Right atrium auricular region (tissue), 2 donors: Measurements from ENCODE around the gene ALDH3B1. TPM values are rescaled to one million over a fixed set of nuclear protein-coding genes. Genes with fewer than 3 reads are reported as not detected.

Experiments
- DNase-seq: peaks from one replicate; pipeline ENCODE4 v3.0.0-alpha.2; 2019; ENCODE audit warnings: low spot score
- H3K27ac ChIP-seq, 2 donors: fragments of 200-600 bp; sonication (generic); 1 replicate in 1 of 2; 2 replicates in 1 of 2; pipeline ENCODE4 v1.5.1; 2016 to 2019
- H3K27me3 ChIP-seq, 2 donors: fragments of 200-600 bp; sonication (generic); one replicate each; pipeline versions ENCODE4 v1.5.1 to v1.6.0; 2017 to 2019
- H3K36me3 ChIP-seq: fragments of 200-600 bp; sonication (generic); one replicate; pipeline ENCODE4 v1.5.1; 2016
- H3K4me1 ChIP-seq, 2 donors: fragments of 200-600 bp; sonication (generic); one replicate each; pipeline versions ENCODE4 v1.5.1 to v1.6.0; 2017 to 2019
- H3K4me3 ChIP-seq, 2 donors: fragments of 200-600 bp; sonication (generic); 1 replicate in 1 of 2; 2 replicates in 1 of 2; pipeline ENCODE4 v1.5.1; 2017 to 2019; ENCODE audit warnings: mild to moderate bottlenecking in 1 of 2, moderate library complexity in 1 of 2
- H3K9me3 ChIP-seq, 2 donors: fragments of 200-600 bp; sonication (generic); one replicate each; pipeline ENCODE4 v1.5.1; 2019
- total RNA-seq, 2 donors: library from RNA; depleted of rRNA; stranded (reverse); fragments of >200 nt; gene quantifications; one replicate each; pipeline ENCODE4 v1.1.0, GENCODE V29; 2016
- TF ChIP-seq, protein P1 (sequence below), 2 donors: fragments of 200-600 bp; sonication (generic); IDR thresholded peaks; one replicate each; pipeline ENCODE4 v1.5.1; 2019; ENCODE audit warnings: antibody characterized with exemption in 2 of 2

The ALDH3B1 gene
- total RNA-seq, 2 donors from 2014 or later = 10.5 to 21.6 TPM

DNA sequence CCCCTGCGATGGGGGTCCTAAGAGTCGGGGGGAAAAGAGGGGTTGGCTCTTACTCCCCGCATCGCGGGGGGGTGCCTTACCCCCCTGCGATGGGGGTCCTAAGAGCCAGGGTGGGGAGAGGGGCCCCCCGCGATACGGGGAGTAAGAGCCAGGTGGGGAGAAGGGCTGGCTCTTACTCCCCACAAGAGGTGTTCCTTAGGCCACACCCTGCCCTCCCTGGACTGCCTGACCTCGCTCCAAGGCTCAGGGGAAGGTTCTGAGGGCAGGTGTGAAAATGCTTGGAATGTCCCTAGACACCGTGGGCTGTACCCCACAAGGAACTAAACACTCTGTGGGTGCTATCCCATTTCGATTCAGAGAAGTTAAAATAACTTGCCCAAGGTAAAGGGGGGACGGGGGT, 14.1 kb upstream of the ALDH3B1 start:
- peaks cover 0 to 8% of the 10 kb centered on the region in 2 donors for H3K4me1 ChIP-seq
- H3K36me3 ChIP-seq = no peaks in the 10 kb centered on the region
- no peaks in the 10 kb centered on the region for H3K9me3 ChIP-seq
- H3K27me3 ChIP-seq = no peaks in the 10 kb centered on the region
- H3K4me3 ChIP-seq = no peak overlapping the region
- TF ChIP-seq, protein P1, sequence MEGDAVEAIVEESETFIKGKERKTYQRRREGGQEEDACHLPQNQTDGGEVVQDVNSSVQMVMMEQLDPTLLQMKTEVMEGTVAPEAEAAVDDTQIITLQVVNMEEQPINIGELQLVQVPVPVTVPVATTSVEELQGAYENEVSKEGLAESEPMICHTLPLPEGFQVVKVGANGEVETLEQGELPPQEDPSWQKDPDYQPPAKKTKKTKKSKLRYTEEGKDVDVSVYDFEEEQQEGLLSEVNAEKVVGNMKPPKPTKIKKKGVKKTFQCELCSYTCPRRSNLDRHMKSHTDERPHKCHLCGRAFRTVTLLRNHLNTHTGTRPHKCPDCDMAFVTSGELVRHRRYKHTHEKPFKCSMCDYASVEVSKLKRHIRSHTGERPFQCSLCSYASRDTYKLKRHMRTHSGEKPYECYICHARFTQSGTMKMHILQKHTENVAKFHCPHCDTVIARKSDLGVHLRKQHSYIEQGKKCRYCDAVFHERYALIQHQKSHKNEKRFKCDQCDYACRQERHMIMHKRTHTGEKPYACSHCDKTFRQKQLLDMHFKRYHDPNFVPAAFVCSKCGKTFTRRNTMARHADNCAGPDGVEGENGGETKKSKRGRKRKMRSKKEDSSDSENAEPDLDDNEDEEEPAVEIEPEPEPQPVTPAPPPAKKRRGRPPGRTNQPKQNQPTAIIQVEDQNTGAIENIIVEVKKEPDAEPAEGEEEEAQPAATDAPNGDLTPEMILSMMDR (IDR thresholded peaks at IDR 0.05) = no peak
- DNase-seq = no peak
- no peak overlapping the region for H3K27ac ChIP-seq

DNA sequence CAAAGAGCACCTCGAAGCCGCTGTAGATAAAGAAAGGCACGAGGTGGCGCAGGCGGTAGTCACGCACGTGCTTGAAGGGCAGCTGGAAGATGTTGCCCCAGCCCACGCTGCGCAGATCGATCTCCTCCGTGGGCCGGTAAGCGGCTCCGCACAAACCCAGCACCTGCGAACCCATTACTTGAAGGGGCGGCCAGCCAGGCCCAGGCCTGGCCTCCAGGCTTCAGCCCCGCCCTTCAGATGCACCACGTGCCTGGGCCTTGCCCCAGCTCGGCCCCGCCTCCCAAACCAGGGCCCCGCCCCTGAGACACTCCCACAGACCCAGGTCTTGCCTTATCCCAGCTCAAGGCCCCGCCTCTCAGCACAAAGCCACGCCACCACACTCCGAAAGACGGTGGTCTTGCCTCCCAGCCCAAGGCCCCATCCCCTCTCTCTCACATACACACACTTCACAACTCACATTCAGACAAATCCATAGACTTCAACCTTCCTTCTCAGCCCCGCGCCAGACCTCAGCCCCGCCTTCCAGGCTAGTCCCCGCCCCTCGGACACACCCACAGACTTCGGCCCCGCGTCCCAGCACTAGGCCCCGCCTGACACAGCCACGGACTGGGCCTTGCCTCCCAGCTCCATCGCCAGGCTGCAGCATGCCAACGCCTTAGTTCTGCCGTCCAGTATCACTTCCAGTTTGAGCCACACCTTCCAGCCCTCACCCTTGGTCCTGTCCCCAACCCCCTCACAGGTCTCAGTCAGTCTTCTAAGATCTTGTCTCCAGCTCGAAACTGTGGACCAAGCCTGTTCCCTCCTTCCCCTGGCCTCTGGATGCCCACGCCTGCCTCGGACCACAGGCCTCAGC, 13.3 kb upstream of the ALDH3B1 start:
- DNase-seq = no peak

DNA sequence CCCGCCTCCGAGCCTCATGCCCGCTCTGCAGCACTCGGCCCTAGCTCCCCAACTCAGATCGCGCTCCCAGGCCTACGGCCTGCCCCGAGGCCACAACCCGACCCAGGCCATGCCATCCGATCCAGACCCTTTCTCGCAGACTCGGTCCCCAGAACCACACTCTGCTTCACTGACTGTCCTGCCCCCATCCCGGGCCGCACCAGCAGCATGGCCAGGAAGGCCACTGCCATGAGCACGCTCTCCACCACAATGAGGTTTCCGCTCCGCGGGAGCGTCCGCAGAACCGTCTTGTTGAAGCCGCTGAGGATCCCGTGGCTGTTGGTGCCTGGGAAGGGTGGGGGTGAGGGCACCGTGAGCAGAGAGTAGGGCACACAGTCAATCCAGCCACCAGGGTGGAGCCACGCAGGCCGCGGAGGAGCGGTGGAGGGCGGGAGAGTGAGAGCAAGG, 12.6 kb upstream of the ALDH3B1 start:
- H3K4me1 ChIP-seq = no peaks in the 10 kb centered on the region
- no peak for DNase-seq
- H3K36me3 ChIP-seq = no peaks in the 10 kb centered on the region
- no peak overlapping the region for H3K4me3 ChIP-seq
- no peaks in the 10 kb centered on the region for H3K27me3 ChIP-seq
- TF ChIP-seq, protein P1 (IDR thresholded peaks at IDR 0.05) = no peak
- no peak overlapping the region for H3K27ac ChIP-seq
- H3K9me3 ChIP-seq = no peaks in the 10 kb centered on the region

More for the DNA sequence above, 13.3 kb upstream of the ALDH3B1 start:
- H3K27ac ChIP-seq = no peak overlapping the region
- no peaks in the 10 kb centered on the region for H3K9me3 ChIP-seq
- H3K36me3 ChIP-seq = no peaks in the 10 kb centered on the region
- H3K4me1 ChIP-seq = peaks cover 0 to under 1% of the 10 kb centered on the region in 2 donors
- TF ChIP-seq, protein P1 (IDR thresholded peaks at IDR 0.05) = no peak
- H3K27me3 ChIP-seq = no peaks in the 10 kb centered on the region
- no peak overlapping the region for H3K4me3 ChIP-seq

DNA sequence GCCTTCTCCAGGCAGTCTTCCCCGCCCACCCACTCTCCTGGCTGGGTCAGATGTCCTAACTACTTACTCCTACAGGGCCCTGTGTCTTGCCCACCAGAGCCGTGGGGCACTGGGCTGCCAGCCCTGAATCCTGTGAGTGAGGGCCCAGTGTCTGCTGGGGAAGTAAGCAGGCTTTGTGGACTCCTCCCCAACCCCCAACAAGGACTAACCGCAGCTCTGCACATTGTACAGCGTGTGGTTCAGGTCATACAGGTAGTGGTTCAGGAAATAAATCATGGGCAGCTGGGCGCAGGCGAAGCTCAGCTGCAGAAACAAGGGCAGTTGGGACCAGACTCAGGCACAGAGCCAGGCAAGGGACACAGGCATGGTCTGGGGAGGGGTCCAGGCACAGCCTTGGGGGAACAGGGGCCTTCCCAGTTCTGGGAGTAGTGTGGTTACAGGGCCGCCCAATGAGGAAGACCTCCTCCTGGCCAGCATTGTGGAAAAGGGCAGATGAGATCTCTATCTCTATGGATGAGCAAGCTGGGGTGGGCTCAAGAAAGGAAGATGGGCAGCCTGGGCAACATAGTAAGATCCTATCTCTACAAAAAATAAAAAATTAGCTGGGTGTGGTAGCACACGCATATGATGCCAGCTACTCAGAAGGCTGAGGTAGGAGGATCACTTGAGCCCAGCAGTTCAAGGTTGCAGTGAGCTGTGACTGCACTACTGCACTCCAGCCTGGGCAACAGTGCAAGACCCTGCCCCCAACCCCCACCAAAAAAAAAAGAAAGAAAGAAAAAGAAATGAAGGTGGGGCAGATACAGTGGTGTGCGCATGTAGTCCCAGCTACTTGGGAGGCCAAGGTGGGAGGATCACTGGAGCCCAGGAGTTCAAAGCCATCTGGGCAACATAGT, 11.7 kb upstream of the ALDH3B1 start:
- TF ChIP-seq, protein P1 (IDR thresholded peaks at IDR 0.05) = no peak

DNA sequence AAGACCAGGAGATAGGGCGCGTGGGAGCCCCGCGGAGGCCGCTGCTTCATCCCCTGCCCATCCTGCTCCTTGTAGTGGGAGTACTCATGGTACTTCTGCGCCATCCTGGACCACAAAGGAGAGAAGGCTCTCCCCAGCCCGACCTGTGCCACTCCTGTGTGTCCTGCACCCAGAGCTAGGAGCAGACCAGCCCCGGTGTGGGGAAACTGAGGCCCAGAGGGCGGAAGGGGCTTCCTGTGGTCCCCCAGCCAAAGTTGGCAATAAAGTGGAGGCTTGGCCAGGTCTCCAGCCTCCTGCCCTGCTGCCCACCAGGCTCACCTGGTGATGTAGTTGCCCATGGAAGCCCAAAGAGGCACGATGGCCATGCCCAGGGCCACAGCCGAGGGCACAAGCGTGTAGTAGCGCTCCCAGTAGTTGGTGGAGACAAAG, 10.9 kb upstream of the ALDH3B1 start:
- TF ChIP-seq, protein P1 (IDR thresholded peaks at IDR 0.05) = no peak
- H3K9me3 ChIP-seq = no peaks in the 10 kb centered on the region
- no peak for DNase-seq

More for the DNA sequence above, 11.7 kb upstream of the ALDH3B1 start:
- H3K27ac ChIP-seq = no peak overlapping the region
- no peaks in the 10 kb centered on the region for H3K27me3 ChIP-seq
- H3K36me3 ChIP-seq = no peaks in the 10 kb centered on the region
- no peaks in the 10 kb centered on the region for H3K9me3 ChIP-seq
- no peak for DNase-seq
- no peak overlapping the region for H3K4me3 ChIP-seq
- peaks cover 0 to 6% of the 10 kb centered on the region in 2 donors for H3K4me1 ChIP-seq

More for the DNA sequence above, 10.9 kb upstream of the ALDH3B1 start:
- no peak overlapping the region for H3K27ac ChIP-seq
- no peaks in the 10 kb centered on the region for H3K36me3 ChIP-seq
- peaks cover 0 to 9% of the 10 kb centered on the region in 2 donors for H3K4me1 ChIP-seq
- no peak overlapping the region for H3K4me3 ChIP-seq
- no peaks in the 10 kb centered on the region for H3K27me3 ChIP-seq
